HEK293 (cell line): ENCODE results near the gene AZIN2.

Experiments
- CTCF ChIP-seq: fragments of 450-650 bp; formaldehyde crosslinking; IDR thresholded peaks from 2 replicates; pipeline ENCODE4 v1.5.1; 2016; ENCODE audit warnings: missing biosample characterization, missing genetic modification characterization
- REST ChIP-seq: fragments of 450-650 bp; formaldehyde crosslinking; IDR thresholded peaks from 2 replicates; pipeline ENCODE4 v1.5.1; 2016; ENCODE audit warnings: missing biosample characterization, missing genetic modification characterization
- ZNF18 ChIP-seq: fragments of 450-650 bp; formaldehyde crosslinking; IDR thresholded peaks from 2 replicates; pipeline ENCODE4 v1.5.1; 2016; ENCODE audit warnings: missing biosample characterization, missing genetic modification characterization
- ZNF211 ChIP-seq: fragments of 450-650 bp; formaldehyde crosslinking; IDR thresholded peaks from 2 replicates; pipeline ENCODE4 v1.5.1; 2016; ENCODE audit warnings: low read depth, missing biosample characterization, missing genetic modification characterization
- ZNF629 ChIP-seq: fragments of 450-650 bp; formaldehyde crosslinking; IDR thresholded peaks from 2 replicates; pipeline ENCODE4 v1.5.1; 2017; ENCODE audit warnings: missing biosample characterization, missing genetic modification characterization

DNA sequence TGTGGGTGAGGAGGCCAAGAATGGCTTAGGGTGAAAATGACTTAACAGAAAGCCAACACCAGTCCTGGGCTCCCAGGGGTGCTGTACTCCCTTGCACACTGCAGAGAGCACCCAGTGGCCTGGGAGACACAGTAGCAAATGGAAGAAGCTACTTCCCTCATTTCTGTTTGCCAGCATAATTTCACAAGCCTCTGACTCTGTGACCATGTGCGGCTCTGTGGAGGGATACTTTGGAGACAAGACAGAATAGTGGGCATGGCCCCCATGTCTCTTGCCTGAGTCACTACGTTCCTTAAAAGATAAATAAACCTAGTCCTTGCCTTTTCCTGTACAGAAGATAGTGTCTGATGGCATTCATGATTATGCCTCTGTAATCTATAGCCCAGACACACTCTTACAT, 62.7 kb downstream of the AZIN2 start:
- TF ChIP-seq CTCF (tag by site-specific recombination) (no peak), ZNF211 (tag by site-specific recombination) (no peak), ZNF629 (tag by site-specific recombination) (no peak), ZNF18 (tag by site-specific recombination) (no peak), REST (tag by site-specific recombination) (no peak)
